B cell (primary cell): ENCODE results near the gene CD93. TPM values are rescaled to one million over a fixed set of nuclear protein-coding genes. Genes with fewer than 3 reads are reported as not detected.

Source experiments
- ATAC-seq: fragments of 200-7000 bp; cut with Tn5 transposase; one replicate; pipeline ENCODE4 v1.10.0; 2021; ENCODE audit warnings: low read depth, mild to moderate bottlenecking, moderate number of reproducible peaks, moderate library complexity
- CTCF ChIA-PET: fragments of 350-600 bp; sonication (Branson Sonifier 250); formaldehyde crosslinking; loops from one replicate; lab custom pipeline; 2021; ENCODE audit warnings: antibody characterized with exemption, inconsistent platforms; lab: Charles Lee
- POLR2A ChIA-PET: fragments of 350-600 bp; sonication (Branson Sonifier 250); formaldehyde crosslinking; loops from one replicate; lab custom pipeline; 2021; ENCODE audit warnings: antibody characterized with exemption; lab: Charles Lee
- DNase-seq: peaks from one replicate; pipeline ENCODE4 v3.0.0; 2013
- H2AFZ ChIP-seq: 2 replicates; pipeline ENCODE4 v1.6.1; 2012; ENCODE audit warnings: mild to moderate bottlenecking, low read depth, low read length; ENCODE audit not compliant: insufficient read depth, poor library complexity, severe bottlenecking
- H3K27ac ChIP-seq, 2 donors: 1 replicate in 1 of 2; 2 replicates in 1 of 2; pipeline ENCODE4 v1.5.1; 2012 to 2013; ENCODE audit warnings: low read length in 2 of 2, mild to moderate bottlenecking in 2 of 2, moderate library complexity in 1 of 2
- H3K27me3 ChIP-seq, 4 experiments: fragments of 200-600 bp in 1 of 4; sonication (generic) in 1 of 4; replicated peaks in 1 of 4; 1 replicate in 2 of 4; 2 replicates in 2 of 4; pipeline versions ENCODE4 v1.6.1 to v1.7.0; 2013 to 2016; ENCODE audit warnings: low read length in 3 of 4, mild to moderate bottlenecking in 2 of 4, mixed read lengths in 1 of 4, moderate library complexity in 1 of 4; ENCODE audit not compliant: insufficient read depth in 4 of 4, control insufficient read depth in 3 of 4; ENCODE audit errors: control extremely low read depth in 1 of 4
- H3K36me3 ChIP-seq, 2 experiments: replicated peaks in 1 of 2; 1 replicate in 1 of 2; 2 replicates in 1 of 2; pipeline versions ENCODE4 v1.6.1 to v1.7.1; 2013; ENCODE audit warnings: low read length in 1 of 2; ENCODE audit not compliant: insufficient read depth in 2 of 2, control insufficient read depth in 1 of 2; ENCODE audit errors: control extremely low read depth in 1 of 2, extremely low read depth in 1 of 2
- H3K4me1 ChIP-seq, 2 donors: fragments of 200-600 bp in 1 of 2; sonication (generic) in 1 of 2; 1 replicate in 1 of 2; 2 replicates in 1 of 2; pipeline versions ENCODE4 v1.5.1 to v1.6.1; 2013 to 2017; ENCODE audit warnings: low read length in 2 of 2; ENCODE audit not compliant: control insufficient read depth in 2 of 2, insufficient read depth in 2 of 2
- H3K4me2 ChIP-seq: replicated peaks from 2 replicates; pipeline ENCODE3; 2012; ENCODE audit warnings: mild to moderate bottlenecking, low read depth, low read length; ENCODE audit not compliant: poor library complexity, severe bottlenecking
- H3K4me3 ChIP-seq, 5 experiments: fragments of 200-600 bp in 1 of 5; sonication (generic) in 1 of 5; 1 replicate in 3 of 5; 2 replicates in 2 of 5; pipeline versions ENCODE4 v1.5.1 to v1.7.0; 2011 to 2016; ENCODE audit warnings: low read length in 4 of 5, mild to moderate bottlenecking in 4 of 5, low read depth in 2 of 5, control low read depth in 1 of 5, moderate library complexity in 1 of 5; ENCODE audit not compliant: insufficient read depth in 1 of 5; ENCODE audit errors: control extremely low read depth in 1 of 5, extremely low read depth in 1 of 5
- H3K79me2 ChIP-seq: fragments of 200-600 bp; sonication (generic); one replicate; pipeline ENCODE4 v1.6.0; 2016; ENCODE audit warnings: low read length; ENCODE audit not compliant: control insufficient read depth, insufficient read depth
- H3K9ac ChIP-seq: fragments of 200-600 bp; sonication (generic); 2 replicates; pipeline ENCODE4 v1.6.1; 2017; ENCODE audit warnings: mild to moderate bottlenecking, low read length, moderate library complexity
- H3K9me3 ChIP-seq, 3 donors: one replicate each; pipeline versions ENCODE4 v1.6.1 to v1.7.1; 2013; ENCODE audit warnings: low read length in 2 of 3; ENCODE audit not compliant: control insufficient read depth in 2 of 3, insufficient read depth in 1 of 3; ENCODE audit errors: control extremely low read depth in 1 of 3
- H4K20me1 ChIP-seq: 2 replicates; pipeline ENCODE4 v1.6.0; 2012; ENCODE audit warnings: mild to moderate bottlenecking, low read length; ENCODE audit not compliant: insufficient read depth, control insufficient read depth, poor library complexity, severe bottlenecking
- H3K27ac Mint-ChIP-seq: one replicate; pipeline ENCODE4 v1.8.0; 2021; ENCODE audit warnings: mixed read lengths
- H3K27me3 Mint-ChIP-seq: one replicate; pipeline ENCODE4 v1.8.0; 2021; ENCODE audit warnings: mixed read lengths
- H3K4me1 Mint-ChIP-seq: one replicate; pipeline ENCODE4 v1.8.0; 2021; ENCODE audit warnings: mixed read lengths
- H3K4me3 Mint-ChIP-seq: one replicate; pipeline ENCODE4 v1.8.0; 2021; ENCODE audit warnings: mixed read lengths
- H3K9me3 Mint-ChIP-seq: one replicate; pipeline ENCODE4 v1.8.0; 2022; ENCODE audit warnings: mixed read lengths; ENCODE audit not compliant: insufficient read depth
- CTCF ChIP-seq: fragments of 200-600 bp; IDR thresholded peaks from one replicate; pipeline ENCODE4 v1.8.0; 2022; ENCODE audit warnings: antibody characterized with exemption, mild to moderate bottlenecking
- EZH2 ChIP-seq: IDR thresholded peaks from 2 replicates; pipeline ENCODE4 v1.6.1; 2012; ENCODE audit warnings: borderline replicate concordance, low read depth, mild to moderate bottlenecking, moderate library complexity, low read length; ENCODE audit not compliant: insufficient read depth, poor library complexity, severe bottlenecking
- WGBS: methylation state at CpG from one replicate; pipeline ENCODE4 v1.1.5; 2013; ENCODE audit warnings: missing lambda C conversion rate; ENCODE audit not compliant: insufficient coverage; 5-methylcytosine and 5-hydroxymethylcytosine counted together
- intact Hi-C: fragments of 100-400 bp; cut with micrococcal nuclease; formaldehyde crosslinking; loops from one replicate; pipeline ENCODE4 v1.10.0; 2022
- polyA plus RNA-seq: library from polyadenylated mRNA; depleted of rRNA; stranded (reverse); fragments of >200 nt; gene quantifications from 2 replicates; pipeline ENCODE4 v1.2.3, GENCODE V29; 2012
- total RNA-seq, 2 donors: library from RNA; stranded (reverse); fragments of 120-200 nt in 1 of 2; gene quantifications; 1 replicate in 1 of 2; 2 replicates in 1 of 2; pipeline versions ENCODE4 v1.2.3 to v1.2.4, GENCODE V29; 2013 to 2022

CD93 gene
- total and polyA plus RNA-seq, 2 donors (not counting 1 experiment from before 2014, with no cell fraction given): 0.12 to 0.51 TPM

GRCh38 chr20:23084282-23084844 lies 1.8 kb downstream of the CD93 start:
- Mint-ChIP-seq H3K4me3 (no peak overlapping the region), H3K27me3 (no peaks in the 10 kb centered on the region), H3K4me1 (no peaks in the 10 kb centered on the region), H3K27ac (no peak overlapping the region), H3K9me3 (no peaks in the 10 kb centered on the region)
- ATAC-seq (no peak), DNase-seq (no peak)
- Histone ChIP-seq H3K9ac (no peak overlapping the region), H4K20me1 (no peaks in the 10 kb centered on the region), H3K4me3 (no peak overlapping the region), H3K79me2 (no peaks in the 10 kb centered on the region), H2AFZ (no peak overlapping the region), H3K36me3 (no peaks in the 10 kb centered on the region), H3K27me3 (peaks cover 0 to 2% (median 0%) of the 10 kb centered on the region in 4 experiments), H3K4me1 (peaks cover 0 to 8% of the 10 kb centered on the region in 2 donors), H3K9me3 (peaks cover 0 to 5% (median 0%) of the 10 kb centered on the region in 3 donors), H3K27ac (no peak overlapping the region), H3K4me2 (no peak overlapping the region)
- WGBS: 87% methylated on average over 17 of the region's 17 CpGs
- ChIA-PET POLR2A (no interaction called here), CTCF (no interaction called here)
- intact Hi-C loops: no loop called here
- TF ChIP-seq EZH2: no peak
- TF ChIP-seq CTCF: no peak

- Histone ChIP-seq H3K9me3 (peaks cover 0 to 5% (median 0%) of the 10 kb centered on the region in 3 donors), H3K36me3 (no peaks in the 10 kb centered on the region), H3K9ac (no peak overlapping the region), H3K79me2 (no peaks in the 10 kb centered on the region), H3K4me3 (peak overlapping the region in 1 of 5 experiments; percentile 67), H2AFZ (no peak overlapping the region), H3K4me2 (no peak overlapping the region), H4K20me1 (no peaks in the 10 kb centered on the region), H3K27ac (no peak overlapping the region), H3K27me3 (peaks cover 0 to 2% (median 0%) of the 10 kb centered on the region in 4 experiments), H3K4me1 (peaks cover 0 to 8% of the 10 kb centered on the region in 2 donors)
- Mint-ChIP-seq H3K27ac (no peak overlapping the region), H3K4me3 (no peak overlapping the region), H3K4me1 (no peaks in the 10 kb centered on the region), H3K27me3 (no peaks in the 10 kb centered on the region), H3K9me3 (no peaks in the 10 kb centered on the region)
- CTCF ChIA-PET: no interaction called here
- DNase-seq (no peak), ATAC-seq (no peak)
- TF ChIP-seq EZH2: no peak
- TF ChIP-seq CTCF: no peak
- WGBS: 95% methylated on average over 9 of the region's 15 CpGs
- intact Hi-C loops: no loop called here
- POLR2A ChIA-PET: no interaction called here
These were observed 2.4 kb downstream of the CD93 start for GRCh38 chr20:23083553-23084220.
